OCI-LY1 (cell line): Measurements from ENCODE around the gene ST3GAL4.

Experiments
- EZH2 ChIP-seq: fragments of 200-600 bp; sonication (generic), shearing (Covaris generic); IDR thresholded peaks from 2 replicates; pipeline ENCODE4 v1.8.0; 2017; ENCODE audit warnings: borderline replicate concordance, mixed run types, mild to moderate bottlenecking, antibody characterized with exemption, low read length, moderate library complexity, mixed read lengths
- TF ChIP-seq, protein P1 (sequence below): fragments of 200-600 bp; sonication (generic), shearing (Covaris generic); IDR thresholded peaks from 2 replicates; pipeline ENCODE4 v1.5.1; 2017; ENCODE audit warnings: mild to moderate bottlenecking, antibody characterized with exemption, low read length, moderate library complexity, mixed read lengths

DNA sequence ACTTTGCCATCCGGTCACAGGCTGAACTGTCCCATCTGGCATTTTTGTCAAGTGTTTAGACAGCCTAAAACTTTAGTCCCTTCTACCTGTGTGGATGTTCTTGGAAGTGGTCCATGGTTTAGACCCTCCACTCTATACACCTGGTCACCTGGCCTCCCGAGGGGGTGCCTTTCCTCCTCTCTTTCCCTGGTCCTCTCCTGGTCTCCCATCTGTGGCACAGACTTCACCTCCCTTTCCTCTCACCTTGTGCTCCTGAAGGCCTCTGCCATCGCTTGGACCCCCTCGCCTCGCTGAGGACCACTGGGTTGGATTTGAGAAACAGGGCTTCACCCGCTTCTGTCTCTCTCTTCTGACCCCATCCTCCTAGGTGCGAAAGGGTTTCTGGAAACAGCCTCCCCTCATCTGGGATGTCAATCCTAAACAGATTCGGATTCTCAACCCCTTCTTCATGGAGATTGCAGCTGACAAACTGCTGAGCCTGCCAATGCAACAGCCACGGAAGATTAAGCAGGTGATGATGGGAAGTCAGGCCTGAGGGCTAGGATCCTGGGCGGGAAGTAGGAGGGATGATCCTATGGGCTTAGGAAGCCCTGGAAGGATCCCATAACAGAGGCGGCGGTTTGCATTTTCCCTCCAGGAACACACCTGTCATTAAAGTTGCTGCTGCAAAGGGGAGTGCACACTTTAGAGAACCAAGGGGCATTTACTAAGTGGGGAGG lies 53.6 kb downstream of the ST3GAL4 start:
- TF ChIP-seq, protein P1, sequence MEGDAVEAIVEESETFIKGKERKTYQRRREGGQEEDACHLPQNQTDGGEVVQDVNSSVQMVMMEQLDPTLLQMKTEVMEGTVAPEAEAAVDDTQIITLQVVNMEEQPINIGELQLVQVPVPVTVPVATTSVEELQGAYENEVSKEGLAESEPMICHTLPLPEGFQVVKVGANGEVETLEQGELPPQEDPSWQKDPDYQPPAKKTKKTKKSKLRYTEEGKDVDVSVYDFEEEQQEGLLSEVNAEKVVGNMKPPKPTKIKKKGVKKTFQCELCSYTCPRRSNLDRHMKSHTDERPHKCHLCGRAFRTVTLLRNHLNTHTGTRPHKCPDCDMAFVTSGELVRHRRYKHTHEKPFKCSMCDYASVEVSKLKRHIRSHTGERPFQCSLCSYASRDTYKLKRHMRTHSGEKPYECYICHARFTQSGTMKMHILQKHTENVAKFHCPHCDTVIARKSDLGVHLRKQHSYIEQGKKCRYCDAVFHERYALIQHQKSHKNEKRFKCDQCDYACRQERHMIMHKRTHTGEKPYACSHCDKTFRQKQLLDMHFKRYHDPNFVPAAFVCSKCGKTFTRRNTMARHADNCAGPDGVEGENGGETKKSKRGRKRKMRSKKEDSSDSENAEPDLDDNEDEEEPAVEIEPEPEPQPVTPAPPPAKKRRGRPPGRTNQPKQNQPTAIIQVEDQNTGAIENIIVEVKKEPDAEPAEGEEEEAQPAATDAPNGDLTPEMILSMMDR = no peak
- no peak for TF ChIP-seq EZH2
